ENCODE data around the gene MGAT5B. TPM values are rescaled to one million over a fixed set of nuclear protein-coding genes. Genes with fewer than 3 reads are reported as not detected.

The MGAT5B gene
- total RNA-seq, 1 donor from 2014 or later: 6.3 TPM

DNA sequence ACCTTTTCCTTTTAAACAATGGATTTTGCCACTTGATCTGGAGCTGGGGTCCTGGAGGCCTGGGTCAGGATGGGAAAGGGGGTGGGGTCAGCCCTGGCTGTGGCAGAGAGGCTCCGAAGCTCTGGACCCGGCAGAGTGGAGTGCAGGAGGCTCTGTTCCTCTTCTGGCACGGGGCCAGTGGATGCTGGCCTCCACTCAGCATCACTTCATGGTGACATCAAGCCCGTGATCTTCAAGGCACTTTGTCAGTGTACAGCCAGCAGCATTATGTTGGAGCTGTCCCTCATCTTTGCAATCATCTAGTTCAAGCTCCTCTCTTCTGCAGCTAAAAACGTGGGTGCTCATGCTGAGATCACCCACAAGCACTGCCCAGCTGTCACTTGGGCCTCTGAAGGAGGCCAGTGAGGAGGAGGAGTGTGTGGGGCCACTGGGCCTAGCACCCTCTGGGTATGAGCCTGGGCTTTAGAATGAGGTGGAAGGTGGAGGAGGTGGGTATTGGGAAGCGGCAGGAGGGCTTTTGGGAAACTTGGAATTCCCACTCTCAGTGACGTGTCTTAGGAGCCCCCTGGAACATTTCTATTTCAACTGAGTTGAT is 45.9 kb upstream of the MGAT5B start:
- H3K9me3 ChIP-seq (ENCODE audit: insufficient read depth, low read depth, low read length): no peaks in the 10 kb centered on the region
- TF ChIP-seq, protein P1, sequence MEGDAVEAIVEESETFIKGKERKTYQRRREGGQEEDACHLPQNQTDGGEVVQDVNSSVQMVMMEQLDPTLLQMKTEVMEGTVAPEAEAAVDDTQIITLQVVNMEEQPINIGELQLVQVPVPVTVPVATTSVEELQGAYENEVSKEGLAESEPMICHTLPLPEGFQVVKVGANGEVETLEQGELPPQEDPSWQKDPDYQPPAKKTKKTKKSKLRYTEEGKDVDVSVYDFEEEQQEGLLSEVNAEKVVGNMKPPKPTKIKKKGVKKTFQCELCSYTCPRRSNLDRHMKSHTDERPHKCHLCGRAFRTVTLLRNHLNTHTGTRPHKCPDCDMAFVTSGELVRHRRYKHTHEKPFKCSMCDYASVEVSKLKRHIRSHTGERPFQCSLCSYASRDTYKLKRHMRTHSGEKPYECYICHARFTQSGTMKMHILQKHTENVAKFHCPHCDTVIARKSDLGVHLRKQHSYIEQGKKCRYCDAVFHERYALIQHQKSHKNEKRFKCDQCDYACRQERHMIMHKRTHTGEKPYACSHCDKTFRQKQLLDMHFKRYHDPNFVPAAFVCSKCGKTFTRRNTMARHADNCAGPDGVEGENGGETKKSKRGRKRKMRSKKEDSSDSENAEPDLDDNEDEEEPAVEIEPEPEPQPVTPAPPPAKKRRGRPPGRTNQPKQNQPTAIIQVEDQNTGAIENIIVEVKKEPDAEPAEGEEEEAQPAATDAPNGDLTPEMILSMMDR (IDR thresholded peaks at IDR 0.05; ENCODE audit: insufficient read depth, low read depth, low read length): no peak
- no peak for TF ChIP-seq EZH2 (IDR thresholded peaks at IDR 0.05; ENCODE audit: insufficient read depth, low read length)
- Mint-ChIP-seq H3K4me3 (ENCODE audit: unreplicated experiment) (no peak overlapping the region), H3K4me1 (ENCODE audit: low read depth, unreplicated experiment) (no peaks in the 10 kb centered on the region), H3K9me3 (ENCODE audit: unreplicated experiment) (no peaks in the 10 kb centered on the region), H3K27ac (ENCODE audit: unreplicated experiment) (no peak overlapping the region), H3K36me3 (ENCODE audit: low read depth, unreplicated experiment) (no peaks in the 10 kb centered on the region), H3K27me3 (ENCODE audit: low read depth, unreplicated experiment) (peaks cover 31% of the 10 kb centered on the region)
- H3K79me2 ChIP-seq (ENCODE audit: insufficient read depth, low read length): no peaks in the 10 kb centered on the region
- no peak overlapping the region for H3K27ac ChIP-seq (ENCODE audit: low read depth, low read length)
- H4K20me1 ChIP-seq (ENCODE audit: insufficient read depth, low read length): no peaks in the 10 kb centered on the region
- no peak overlapping the region for H3K4me2 ChIP-seq (ENCODE audit: low read length)
- H3K4me1 ChIP-seq (ENCODE audit: insufficient read depth, low read length): no peaks in the 10 kb centered on the region
- FAIRE-seq (no peak), DNase-seq (ENCODE audit: low read depth) (no peak)
- no peaks in the 10 kb centered on the region for H3K36me3 ChIP-seq (ENCODE audit: insufficient read depth, low read length)
- no peak overlapping the region for H3K4me3 ChIP-seq (ENCODE audit: insufficient read depth, low read depth, low read length)
- no peak overlapping the region for H2AFZ ChIP-seq (ENCODE audit: low read depth, low read length)
- H3K9ac ChIP-seq (ENCODE audit: low read length): no peak overlapping the region
- H3K27me3 ChIP-seq (ENCODE audit: insufficient read depth, low read length): peaks cover 12% of the 10 kb centered on the region

DNA sequence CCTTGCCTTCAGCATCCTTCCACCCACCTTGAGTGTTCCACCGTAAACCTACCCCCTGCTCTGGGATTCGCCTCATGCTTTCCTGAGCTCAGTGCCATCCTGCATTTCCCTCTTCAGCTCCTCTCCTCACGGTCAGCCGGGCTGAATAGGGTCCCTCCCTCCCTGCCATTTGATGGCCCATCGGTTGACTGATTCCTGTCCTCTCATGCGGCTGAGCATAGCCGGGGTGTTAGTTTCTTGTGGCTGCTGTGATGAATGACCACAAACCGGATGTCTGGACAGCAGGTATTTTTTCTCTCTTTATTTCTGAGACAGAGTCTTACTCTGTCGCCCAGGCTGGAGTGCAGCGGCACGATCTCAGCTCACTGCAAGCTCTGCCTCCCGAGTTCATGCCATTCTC is 44.1 kb upstream of the MGAT5B start:
- Mint-ChIP-seq H3K36me3 (ENCODE audit: low read depth, unreplicated experiment) (no peaks in the 10 kb centered on the region), H3K9me3 (ENCODE audit: unreplicated experiment) (peaks cover 2% of the 10 kb centered on the region), H3K27ac (ENCODE audit: unreplicated experiment) (no peak overlapping the region)

More for the DNA sequence above, 44.1 kb upstream of the MGAT5B start:
- no peak overlapping the region for H3K4me2 ChIP-seq (ENCODE audit: low read length)
- no peak overlapping the region for H3K27ac ChIP-seq (ENCODE audit: low read depth, low read length)
- H3K4me3 ChIP-seq (ENCODE audit: insufficient read depth, low read depth, low read length): no peak overlapping the region
- Mint-ChIP-seq H3K4me1 (ENCODE audit: low read depth, unreplicated experiment) (no peaks in the 10 kb centered on the region), H3K27me3 (ENCODE audit: low read depth, unreplicated experiment) (peaks cover 39% of the 10 kb centered on the region), H3K4me3 (ENCODE audit: unreplicated experiment) (no peak overlapping the region)
- no peak overlapping the region for H2AFZ ChIP-seq (ENCODE audit: low read depth, low read length)
- no peaks in the 10 kb centered on the region for H3K79me2 ChIP-seq (ENCODE audit: insufficient read depth, low read length)
- no peak for FAIRE-seq
- H3K9me3 ChIP-seq (ENCODE audit: insufficient read depth, low read depth, low read length): no peaks in the 10 kb centered on the region
- no peak for TF ChIP-seq EZH2 (IDR thresholded peaks at IDR 0.05; ENCODE audit: insufficient read depth, low read length)
- TF ChIP-seq, protein P1 (IDR thresholded peaks at IDR 0.05; ENCODE audit: insufficient read depth, low read depth, low read length): no peak
- no peak for DNase-seq (ENCODE audit: low read depth)
- peaks cover 9% of the 10 kb centered on the region for H3K27me3 ChIP-seq (ENCODE audit: insufficient read depth, low read length)
- no peaks in the 10 kb centered on the region for H4K20me1 ChIP-seq (ENCODE audit: insufficient read depth, low read length)
- H3K4me1 ChIP-seq (ENCODE audit: insufficient read depth, low read length): no peaks in the 10 kb centered on the region
- no peaks in the 10 kb centered on the region for H3K36me3 ChIP-seq (ENCODE audit: insufficient read depth, low read length)
- H3K9ac ChIP-seq (ENCODE audit: low read length): no peak overlapping the region

Data from astrocyte (in vitro differentiated cells and primary cell).